ENCODE measurements around the gene PTGES3.

DNA sequence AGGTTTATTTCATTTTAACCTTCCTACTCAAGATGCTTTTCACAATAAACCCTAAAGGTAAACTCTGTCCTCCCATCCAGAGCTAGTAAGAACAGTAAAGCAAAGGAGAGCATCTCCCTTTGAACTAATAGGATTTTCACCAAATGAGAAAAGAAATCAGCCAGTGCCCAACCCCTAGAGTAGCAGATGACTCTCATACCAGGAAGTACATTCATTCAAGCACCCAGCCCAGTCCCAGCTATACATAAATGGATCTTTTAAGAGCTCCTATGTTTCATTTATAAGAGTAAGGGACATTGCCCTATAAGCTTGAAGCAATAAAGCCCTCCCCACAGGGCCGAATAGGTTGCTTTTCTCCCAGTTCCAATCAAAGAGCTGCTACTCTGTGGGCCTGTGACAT is 65.5 kb downstream of the PTGES3 start:
- no peak for TF ChIP-seq CTCF (IDR thresholded peaks at IDR 0.05)
- TF ChIP-seq POLR2A (IDR thresholded peaks at IDR 0.05), result no peak

Data from uterus (tissue), 2 donors.